K562 (cell line): ENCODE results near the gene DNASE1L1. TPM values are rescaled to one million over a fixed set of nuclear protein-coding genes. Genes with fewer than 3 reads are reported as not detected.

Experiments
- CBFB ChIP-seq: sonication (generic); formaldehyde crosslinking; IDR thresholded peaks from 2 replicates; pipeline ENCODE4 v1.4.0; 2020; ENCODE audit warnings: mild to moderate bottlenecking, missing genetic modification reagents
- CBX2 ChIP-seq: fragments of 200-600 bp; sonication (generic); IDR thresholded peaks from one replicate; pipeline ENCODE4 v1.6.1; 2012; ENCODE audit warnings: mild to moderate bottlenecking, low read length, inconsistent platforms; ENCODE audit not compliant: insufficient read depth, poor library complexity, severe bottlenecking
- CHD2 ChIP-seq: IDR thresholded peaks from 2 replicates; pipeline ENCODE4 v1.6.1; 2011; ENCODE audit warnings: low read depth, low read length
- CTCFL ChIP-seq: IDR thresholded peaks from 2 replicates; pipeline ENCODE4 v1.6.1; 2011; ENCODE audit warnings: borderline replicate concordance, low read depth, mild to moderate bottlenecking, moderate library complexity, low read length; ENCODE audit not compliant: insufficient read depth, poor library complexity, severe bottlenecking
- E2F4 ChIP-seq: sonication (generic); formaldehyde crosslinking; IDR thresholded peaks from 2 replicates; pipeline ENCODE4 v1.8.0; 2022; ENCODE audit warnings: mild to moderate bottlenecking, low read depth, missing genetic modification reagents
- FOXK1 ChIP-seq: sonication (generic); formaldehyde crosslinking; IDR thresholded peaks from 2 replicates; pipeline ENCODE4 v1.8.0; 2022; ENCODE audit warnings: missing genetic modification reagents, mild to moderate bottlenecking, borderline replicate concordance
- GABPB2 ChIP-seq: fragments of 250-450 bp; sonication (Bioruptor Pico); conservative IDR thresholded peaks from 2 replicates; pipeline ENCODE4 v1.5.1; 2021; ENCODE audit warnings: mild to moderate bottlenecking
- HMG20A ChIP-seq: fragments of 450-650 bp; formaldehyde crosslinking; conservative IDR thresholded peaks from 2 replicates; pipeline ENCODE4 v1.4.0; 2020; ENCODE audit warnings: mild to moderate bottlenecking, mixed read lengths
- HMGXB4 ChIP-seq: sonication (generic); formaldehyde crosslinking; IDR thresholded peaks from 2 replicates; pipeline ENCODE4 v1.8.1; 2023; ENCODE audit warnings: mild to moderate bottlenecking, missing genetic modification reagents
- NR0B1 ChIP-seq: fragments of 450-650 bp; IDR thresholded peaks from one replicate; pipeline ENCODE4 v1.6.1; 2018; ENCODE audit warnings: mild to moderate bottlenecking, moderate library complexity; ENCODE audit not compliant: partially characterized antibody
- POLR2B ChIP-seq: fragments of 450-650 bp; IDR thresholded peaks from 2 replicates; pipeline ENCODE4 v1.6.1; 2018; ENCODE audit warnings: low read depth; ENCODE audit not compliant: partially characterized antibody
- RBM22 ChIP-seq: fragments of 200-400 bp; formaldehyde crosslinking; IDR thresholded peaks from 2 replicates; pipeline ENCODE4 v1.6.1; 2018; ENCODE audit warnings: low read length, low read depth; ENCODE audit not compliant: poor library complexity, severe bottlenecking
- SAP30 ChIP-seq: fragments of 200-600 bp; sonication (generic); IDR thresholded peaks from 2 replicates; pipeline ENCODE4 v1.6.1; 2012; ENCODE audit warnings: borderline replicate concordance, low read depth, mild to moderate bottlenecking, moderate library complexity, low read length, control low read depth, inconsistent platforms; ENCODE audit not compliant: insufficient read depth, poor library complexity, severe bottlenecking
- SIN3B ChIP-seq: fragments of 450-650 bp; IDR thresholded peaks from 2 replicates; pipeline ENCODE4 v1.6.1; 2017; ENCODE audit warnings: low read depth, mild to moderate bottlenecking, moderate library complexity
- ZBED1 ChIP-seq: IDR thresholded peaks from 2 replicates; pipeline ENCODE4 v1.6.1; 2014
- ZBTB2 ChIP-seq: fragments of 450-650 bp; IDR thresholded peaks from 2 replicates; pipeline ENCODE4 v1.6.1; 2016; ENCODE audit warnings: antibody characterized with exemption
- ZBTB7A ChIP-seq: IDR thresholded peaks from 2 replicates; pipeline ENCODE4 v1.6.1; 2011; ENCODE audit warnings: low read depth, mild to moderate bottlenecking, low read length, moderate library complexity, borderline replicate concordance; ENCODE audit not compliant: control insufficient read depth
- ZNF143 ChIP-seq: sonication (generic); formaldehyde crosslinking; IDR thresholded peaks from 2 replicates; pipeline ENCODE4 v1.9.0; 2022; ENCODE audit warnings: mild to moderate bottlenecking, missing genetic modification reagents
- ZNF184 ChIP-seq: sonication (generic); formaldehyde crosslinking; IDR thresholded peaks from 2 replicates; pipeline ENCODE4 v1.5.0; 2020; ENCODE audit warnings: missing genetic modification reagents
- ZNF778 ChIP-seq: fragments of 450-650 bp; formaldehyde crosslinking; IDR thresholded peaks from 2 replicates; pipeline ENCODE4 v1.4.0; 2020; ENCODE audit warnings: mild to moderate bottlenecking, moderate library complexity
- polyA plus RNA-seq, 8 experiments: library from polyadenylated mRNA; depleted of rRNA in 4 of 8; stranded (reverse) in 5 of 8; unstranded in 3 of 8; fragments of >200 nt; fragmentation: Nextera tagmentation in 2 of 8; fragmentation: Illumina TruSeq in 1 of 8; extraction: Ambion mirVana in 2 of 8; extraction: Trizol in 1 of 8; gene quantifications; 2 replicates each; pipeline versions ENCODE4 v1.2.1 to v1.2.3, GENCODE V29; 2011 to 2014; ENCODE audit warnings: inconsistent platforms in 1 of 8, missing spikeins in 1 of 8
- total RNA-seq, 7 experiments: library from RNA; depleted of rRNA in 6 of 7; stranded (reverse); fragments of >200 nt in 6 of 7; fragmentation: Illumina TruSeq in 2 of 7; extraction: Trizol in 2 of 7; gene quantifications; 2 replicates each; pipeline versions ENCODE4 v1.2.1 to v1.2.3, GENCODE V29; 2011 to 2021; ENCODE audit warnings: low replicate concordance in 1 of 7

The DNASE1L1 gene
- total and polyA plus RNA-seq, 9 of the 15 experiments (the other 6 are each of a cell fraction or from before 2014, with no cell fraction given): 0.73 to 12.6 (median 7.9) TPM

- TF ChIP-seq NR0B1: no peak
- TF ChIP-seq SAP30: no peak
- TF ChIP-seq ZBTB2: no peak
- TF ChIP-seq ZNF778 (CRISPR knock-in tag): no peak
- no peak for TF ChIP-seq ZBED1
- peak; percentile 81 for TF ChIP-seq RBM22
- no peak for TF ChIP-seq CBX2
- TF ChIP-seq HMG20A (CRISPR knock-in tag): no peak
- TF ChIP-seq ZNF143: no peak; the same call in 1 of the 2 replicates
- TF ChIP-seq HMGXB4 (CRISPR knock-in tag): no peak
- no peak for TF ChIP-seq FOXK1 (CRISPR knock-in tag)
- TF ChIP-seq POLR2B: no peak
- TF ChIP-seq CHD2: no peak
- TF ChIP-seq SIN3B: no peak
- no peak for TF ChIP-seq CTCFL
- no peak for TF ChIP-seq E2F4
- 0 out of 2 replicates have a peak, but pooled peaks have one; percentile 13 for TF ChIP-seq CBFB (CRISPR knock-in tag)
- TF ChIP-seq GABPB2: no peak
- no peak for TF ChIP-seq ZNF184
- peak; percentile 62; the same call in 1 of the 2 replicates for TF ChIP-seq ZBTB7A
These were observed 38.6 kb downstream of the DNASE1L1 start (continued) for GRCh38 chrX:154370300-154371016.
